Cardiac muscle cell (in vitro differentiated cells and primary cell): ENCODE data around the gene IRF3. TPM values are rescaled to one million over a fixed set of nuclear protein-coding genes. Genes with fewer than 3 reads are reported as not detected.

ENCODE experiments used
- DNase-seq, 2 donors: peaks; one replicate each; pipeline versions ENCODE4 v3.0.0 to v3.0.0-alpha.2; 2010 to 2017; ENCODE audit warnings: low read depth in 1 of 2, low spot score in 1 of 2
- H3K27ac ChIP-seq: fragments of 200-600 bp; sonication (generic); 2 replicates; pipeline ENCODE4 v1.5.1; 2016
- H3K27me3 ChIP-seq: fragments of 200-600 bp; sonication (generic); 2 replicates; pipeline ENCODE4 v1.6.0; 2016; ENCODE audit warnings: control low read depth
- H3K36me3 ChIP-seq: fragments of 200-600 bp; sonication (generic); 2 replicates; pipeline ENCODE4 v1.5.1; 2016; ENCODE audit warnings: control low read depth
- H3K4me1 ChIP-seq: fragments of 200-600 bp; sonication (generic); 2 replicates; pipeline ENCODE4 v1.8.1; 2017; ENCODE audit warnings: low read depth, mild to moderate bottlenecking, mixed run types
- H3K4me3 ChIP-seq: fragments of 200-600 bp; sonication (generic); 2 replicates; pipeline ENCODE4 v1.5.1; 2016; ENCODE audit warnings: mild to moderate bottlenecking
- H3K9me3 ChIP-seq: fragments of 200-600 bp; sonication (generic); 2 replicates; pipeline ENCODE4 v1.5.1; 2017; ENCODE audit warnings: low read depth, mild to moderate bottlenecking, control low read depth
- CTCF ChIP-seq: IDR thresholded peaks from 2 replicates; pipeline ENCODE4 v1.5.1; 2012; ENCODE audit warnings: low read depth, mild to moderate bottlenecking, low read length
- polyA plus RNA-seq: library from polyadenylated mRNA; unstranded; fragments of >200 nt; fragmentation: Nextera tagmentation; extraction: Ambion mirVana; gene quantifications from 2 replicates; pipeline ENCODE4 v1.2.1, GENCODE V29; 2016
- total RNA-seq: library from RNA; depleted of rRNA; stranded (reverse); fragments of >200 nt; gene quantifications from 2 replicates; pipeline ENCODE4 v1.2.3, GENCODE V29; 2016

IRF3 gene
- total and polyA plus RNA-seq, 2 experiments from 2014 or later, result 37.6 to 145 TPM

GRCh38 chr19:49662011-49662410 is 3.6 kb downstream of the IRF3 start:
- no peaks in the 10 kb centered on the region for H3K9me3 ChIP-seq
- TF ChIP-seq CTCF, result no peak
- peaks cover 19% of the 10 kb centered on the region for H3K36me3 ChIP-seq
- peaks cover 6% of the 10 kb centered on the region for H3K4me1 ChIP-seq
- no peaks in the 10 kb centered on the region for H3K27me3 ChIP-seq
- H3K4me3 ChIP-seq, result no peak overlapping the region
- DNase-seq, result no peak
- H3K27ac ChIP-seq, result no peak overlapping the region

- no peak overlapping the region for H3K27ac ChIP-seq
- no peaks in the 10 kb centered on the region for H3K9me3 ChIP-seq
- no peak for DNase-seq
- no peaks in the 10 kb centered on the region for H3K27me3 ChIP-seq
- H3K4me1 ChIP-seq, result no peaks in the 10 kb centered on the region
- no peak for TF ChIP-seq CTCF
- H3K36me3 ChIP-seq, result peaks cover 30% of the 10 kb centered on the region
- H3K4me3 ChIP-seq, result no peak overlapping the region
These were observed 5.2 kb downstream of the IRF3 start for GRCh38 chr19:49660338-49660961.

DNA sequence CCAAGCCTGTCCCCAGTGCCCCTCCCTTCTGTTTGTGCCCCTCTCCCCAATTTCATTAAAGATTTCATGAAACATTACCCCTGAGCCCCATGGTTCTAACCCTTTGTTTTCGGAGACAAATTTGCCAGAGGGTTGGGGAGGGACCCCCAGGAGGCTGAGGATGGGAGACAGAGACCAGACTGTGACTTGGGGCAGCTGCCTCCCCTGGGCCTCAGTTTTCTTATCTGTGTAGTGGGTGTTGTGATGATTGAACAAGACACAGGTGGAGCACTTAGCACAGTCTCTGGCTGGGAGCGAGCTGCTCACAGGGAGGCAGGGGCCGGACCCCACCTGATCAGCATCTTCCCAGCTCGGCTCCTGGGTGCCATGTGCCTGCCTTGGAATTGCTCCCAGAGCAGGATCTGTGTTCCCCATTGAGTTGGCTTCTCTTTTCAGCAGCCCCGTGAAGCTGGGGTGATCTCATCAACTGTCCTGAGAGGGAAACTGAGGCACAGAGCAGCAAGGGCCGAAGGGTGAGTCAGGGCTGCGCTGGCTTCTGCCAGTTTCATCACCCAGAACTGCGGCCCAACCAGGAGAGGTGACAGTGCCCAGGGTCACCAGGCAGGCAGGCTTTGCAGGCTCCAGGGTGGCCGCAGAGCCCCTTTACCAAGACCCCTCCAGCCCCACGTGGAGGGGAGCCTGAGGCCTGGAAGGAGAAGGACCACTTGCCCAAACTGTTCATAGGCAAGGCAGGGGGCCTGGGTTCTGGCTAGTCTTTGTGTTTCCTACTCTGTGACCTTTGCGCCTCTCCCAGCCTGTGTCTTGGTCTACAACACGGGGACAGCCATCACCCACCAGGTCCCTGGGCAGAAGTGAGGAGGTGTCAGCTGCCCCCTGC is 6.9 kb downstream of the IRF3 start:
- no peak overlapping the region for H3K4me3 ChIP-seq
- peaks cover 40% of the 10 kb centered on the region for H3K36me3 ChIP-seq
- no peaks in the 10 kb centered on the region for H3K4me1 ChIP-seq
- no peaks in the 10 kb centered on the region for H3K27me3 ChIP-seq
- no peaks in the 10 kb centered on the region for H3K9me3 ChIP-seq
- no peak for DNase-seq
- no peak overlapping the region for H3K27ac ChIP-seq
- no peak for TF ChIP-seq CTCF

- no peaks in the 10 kb centered on the region for H3K4me1 ChIP-seq
- no peak for DNase-seq
- H3K27ac ChIP-seq, result no peak overlapping the region
- no peaks in the 10 kb centered on the region for H3K27me3 ChIP-seq
- H3K4me3 ChIP-seq, result no peak overlapping the region
- no peak for TF ChIP-seq CTCF
- H3K36me3 ChIP-seq, result peaks cover 42% of the 10 kb centered on the region
- H3K9me3 ChIP-seq, result no peaks in the 10 kb centered on the region
These were observed 7.5 kb downstream of the IRF3 start for GRCh38 chr19:49658139-49658517.

GRCh38 chr19:49657493-49658138 is 8.0 kb downstream of the IRF3 start:
- DNase-seq, result no peak
- H3K36me3 ChIP-seq, result peaks cover 47% of the 10 kb centered on the region
- no peak for TF ChIP-seq CTCF

More at GRCh38 chr19:49657493-49658138, 8.0 kb downstream of the IRF3 start:
- Histone ChIP-seq H3K27ac (no peak overlapping the region), H3K9me3 (no peaks in the 10 kb centered on the region), H3K4me1 (no peaks in the 10 kb centered on the region), H3K4me3 (no peak overlapping the region), H3K27me3 (no peaks in the 10 kb centered on the region)
